Kidney (tissue), 14 donors: ENCODE results near the gene LIN52. TPM values are rescaled to one million over a fixed set of nuclear protein-coding genes. Genes with fewer than 3 reads are reported as not detected.

Experiments
- DNase-seq, 5 donors: peaks; one replicate each; pipeline ENCODE4 v3.0.0-alpha.2; 2013 to 2020
- FAIRE-seq: peaks from 2 replicates; lab custom pipeline; 2012; peaks lifted over from hg19 to GRCh38; lab: Jason Lieb, UNC
- H3K27ac ChIP-seq, 2 donors: one replicate each; pipeline ENCODE4 v1.7.0; 2013; ENCODE audit warnings: low read depth in 2 of 2, low read length in 2 of 2, inconsistent platforms in 1 of 2
- H3K27me3 ChIP-seq: one replicate; pipeline ENCODE4 v1.7.1; 2013; ENCODE audit warnings: low read length, inconsistent platforms; ENCODE audit not compliant: control insufficient read depth, insufficient read depth
- H3K36me3 ChIP-seq, 3 donors: one replicate each; pipeline versions ENCODE4 v1.7.0 to v1.7.1; 2013; ENCODE audit warnings: low read length in 3 of 3, control low read depth in 1 of 3, inconsistent platforms in 1 of 3; ENCODE audit not compliant: insufficient read depth in 3 of 3, control insufficient read depth in 2 of 3
- H3K4me1 ChIP-seq, 3 donors: one replicate each; pipeline versions ENCODE4 v1.7.0 to v1.7.1; 2013; ENCODE audit warnings: low read length in 3 of 3, inconsistent platforms in 1 of 3, low read depth in 1 of 3; ENCODE audit not compliant: control insufficient read depth in 2 of 3, insufficient read depth in 2 of 3
- H3K4me3 ChIP-seq, 3 donors: one replicate each; pipeline versions ENCODE4 v1.7.0 to v1.8.1; 2013; ENCODE audit warnings: low read length in 3 of 3, control low read depth in 1 of 3, inconsistent platforms in 1 of 3
- H3K9ac ChIP-seq, 3 donors: one replicate each; pipeline versions ENCODE4 v1.7.0 to v1.7.1; 2013; ENCODE audit warnings: low read length in 3 of 3, control low read depth in 1 of 3, inconsistent platforms in 1 of 3
- H3K9me3 ChIP-seq, 3 donors: one replicate each; pipeline versions ENCODE4 v1.7.0 to v1.7.1; 2013; ENCODE audit warnings: low read length in 3 of 3, control low read depth in 1 of 3, inconsistent platforms in 1 of 3; ENCODE audit not compliant: control insufficient read depth in 2 of 3, insufficient read depth in 1 of 3
- intact Hi-C: fragments of 100-400 bp; cut with DNase I; formaldehyde crosslinking; loops from one replicate; pipeline ENCODE4 v1.11.1; 2022
- polyA plus RNA-seq: library from polyadenylated mRNA; stranded (reverse); fragments of 350-450 nt; fragmentation: Illumina TruSeq; extraction: RNeasy Lipid Tissue Mini Kit (QIAGEN cat#74804); gene quantifications from one replicate; pipeline ENCODE4 v1.2.3, GENCODE V29; 2014; ENCODE audit warnings: low read depth, low replicate concordance; ENCODE audit not compliant: insufficient read depth
- total RNA-seq: library from RNA; stranded (reverse); fragmentation: NEBNext Ultra II Directional; extraction: Animal tissue kit (Norgen Biotek cat#: 25700); gene quantifications from one replicate; pipeline ENCODE4 v1.2.1, GENCODE V29; 2021
- TF ChIP-seq, protein P1 (sequence below): IDR thresholded peaks from 3 replicates; pipeline ENCODE4 v1.5.1; 2012; ENCODE audit warnings: mild to moderate bottlenecking, moderate library complexity, borderline replicate concordance; ENCODE audit not compliant: insufficient read depth; ENCODE audit errors: extremely low read depth
- donor health status: control.
- donor health status: control.
- donor health status: control.
- donor health status: control.
- donor health status: control.
- donor health status: DM: yes; HTN: yes; CAD: no.
- donor health status: Normal renal cell carcinoma (clear cell type).

The LIN52 gene
- total and polyA plus RNA-seq, 2 donors from 2014 or later: 8.5 to 13.3 TPM

DNA sequence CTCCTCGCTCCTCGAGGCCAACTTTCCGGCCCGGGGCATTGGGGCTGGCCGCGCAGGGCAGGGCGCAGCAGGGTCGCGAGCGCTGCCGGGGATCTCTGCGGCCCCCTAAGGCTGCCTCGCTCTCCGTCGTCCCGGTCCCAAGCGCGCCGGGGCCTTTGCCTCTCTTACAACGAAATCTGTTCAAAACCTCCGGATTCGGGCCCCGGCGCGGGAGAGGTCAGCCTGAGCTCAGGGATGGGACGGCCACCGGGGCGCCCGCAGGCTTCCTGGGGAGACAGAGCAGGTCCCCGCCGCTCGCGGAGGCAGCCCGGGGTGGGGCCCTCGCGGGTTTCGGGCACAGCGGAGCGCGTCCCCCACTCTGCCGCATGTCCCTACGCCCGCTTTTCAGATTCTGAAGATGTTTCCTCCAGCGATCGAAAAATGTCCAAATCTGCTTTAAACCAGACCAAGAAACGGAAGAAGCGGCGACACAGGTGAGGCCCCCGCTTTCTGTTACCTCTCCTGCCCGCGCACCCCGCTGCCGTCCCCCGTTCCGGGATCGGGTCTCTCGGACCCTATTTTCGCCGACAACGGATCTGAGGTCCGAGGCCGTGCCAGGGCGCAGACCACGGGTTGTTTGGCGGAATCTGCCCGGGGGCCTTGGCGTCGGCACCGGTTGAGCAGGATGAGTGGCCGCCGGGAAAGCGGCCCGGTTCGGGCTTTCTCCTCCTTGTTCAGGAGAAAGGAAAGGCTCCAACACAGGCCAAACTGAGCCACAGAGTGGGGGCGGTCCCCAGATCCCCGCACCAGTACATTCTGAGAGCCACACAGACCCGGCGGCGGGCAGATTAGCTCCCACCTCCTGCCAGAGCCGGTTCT is 156.3 kb downstream of the LIN52 start:
- TF ChIP-seq, protein P1, sequence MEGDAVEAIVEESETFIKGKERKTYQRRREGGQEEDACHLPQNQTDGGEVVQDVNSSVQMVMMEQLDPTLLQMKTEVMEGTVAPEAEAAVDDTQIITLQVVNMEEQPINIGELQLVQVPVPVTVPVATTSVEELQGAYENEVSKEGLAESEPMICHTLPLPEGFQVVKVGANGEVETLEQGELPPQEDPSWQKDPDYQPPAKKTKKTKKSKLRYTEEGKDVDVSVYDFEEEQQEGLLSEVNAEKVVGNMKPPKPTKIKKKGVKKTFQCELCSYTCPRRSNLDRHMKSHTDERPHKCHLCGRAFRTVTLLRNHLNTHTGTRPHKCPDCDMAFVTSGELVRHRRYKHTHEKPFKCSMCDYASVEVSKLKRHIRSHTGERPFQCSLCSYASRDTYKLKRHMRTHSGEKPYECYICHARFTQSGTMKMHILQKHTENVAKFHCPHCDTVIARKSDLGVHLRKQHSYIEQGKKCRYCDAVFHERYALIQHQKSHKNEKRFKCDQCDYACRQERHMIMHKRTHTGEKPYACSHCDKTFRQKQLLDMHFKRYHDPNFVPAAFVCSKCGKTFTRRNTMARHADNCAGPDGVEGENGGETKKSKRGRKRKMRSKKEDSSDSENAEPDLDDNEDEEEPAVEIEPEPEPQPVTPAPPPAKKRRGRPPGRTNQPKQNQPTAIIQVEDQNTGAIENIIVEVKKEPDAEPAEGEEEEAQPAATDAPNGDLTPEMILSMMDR: no peak
- H3K4me3 ChIP-seq: peak overlapping the region in 1 of 3 donors; percentile 25
- no peak for FAIRE-seq
- no peaks in the 10 kb centered on the region for H3K9me3 ChIP-seq
- no peak overlapping the region for H3K9ac ChIP-seq
- peak in 4 of 5 donors; percentile 52 to 60 (median 56) for DNase-seq
- intact Hi-C loops: loop anchor here (10.0 kb wide), 1 partner anchor 126 kb away; no protein-coding TSS in a partner anchor
- H3K36me3 ChIP-seq: no peaks in the 10 kb centered on the region
- peaks cover 45% of the 10 kb centered on the region for H3K27me3 ChIP-seq
- no peak overlapping the region for H3K27ac ChIP-seq
- H3K4me1 ChIP-seq: peaks cover 0 to 8% (median 0%) of the 10 kb centered on the region in 3 donors

DNA sequence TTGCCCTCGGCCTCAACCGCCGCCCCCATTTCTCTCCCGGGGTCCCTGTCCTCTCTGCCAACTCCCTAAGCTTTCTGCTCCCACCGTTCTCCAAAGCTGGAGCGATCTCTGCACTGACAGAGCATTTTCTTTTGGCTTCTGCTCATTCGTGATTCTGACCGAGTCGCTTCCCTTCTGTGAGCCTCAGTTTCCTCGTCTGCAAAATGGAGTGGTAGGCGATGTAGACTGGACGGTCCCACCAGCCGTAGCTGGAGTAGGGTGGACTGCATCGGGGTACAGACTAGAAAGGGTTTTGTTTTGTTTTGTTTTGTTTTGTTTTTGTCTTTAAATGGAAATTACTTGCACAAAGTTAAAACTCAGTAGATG is 156.9 kb downstream of the LIN52 start:
- H3K9ac ChIP-seq: no peak overlapping the region
- H3K27ac ChIP-seq: no peak overlapping the region
- peak in 1 of 5 donors; percentile 46 for DNase-seq
- peaks cover 45% of the 10 kb centered on the region for H3K27me3 ChIP-seq
- intact Hi-C loops: loop anchor here (10.0 kb wide), 1 partner anchor 127 kb away; no protein-coding TSS in a partner anchor
- peaks cover 0 to 8% (median 0%) of the 10 kb centered on the region in 3 donors for H3K4me1 ChIP-seq
- no peaks in the 10 kb centered on the region for H3K36me3 ChIP-seq
- FAIRE-seq: no peak
- TF ChIP-seq, protein P1: no peak
- H3K4me3 ChIP-seq: no peak overlapping the region
- H3K9me3 ChIP-seq: no peaks in the 10 kb centered on the region

DNA sequence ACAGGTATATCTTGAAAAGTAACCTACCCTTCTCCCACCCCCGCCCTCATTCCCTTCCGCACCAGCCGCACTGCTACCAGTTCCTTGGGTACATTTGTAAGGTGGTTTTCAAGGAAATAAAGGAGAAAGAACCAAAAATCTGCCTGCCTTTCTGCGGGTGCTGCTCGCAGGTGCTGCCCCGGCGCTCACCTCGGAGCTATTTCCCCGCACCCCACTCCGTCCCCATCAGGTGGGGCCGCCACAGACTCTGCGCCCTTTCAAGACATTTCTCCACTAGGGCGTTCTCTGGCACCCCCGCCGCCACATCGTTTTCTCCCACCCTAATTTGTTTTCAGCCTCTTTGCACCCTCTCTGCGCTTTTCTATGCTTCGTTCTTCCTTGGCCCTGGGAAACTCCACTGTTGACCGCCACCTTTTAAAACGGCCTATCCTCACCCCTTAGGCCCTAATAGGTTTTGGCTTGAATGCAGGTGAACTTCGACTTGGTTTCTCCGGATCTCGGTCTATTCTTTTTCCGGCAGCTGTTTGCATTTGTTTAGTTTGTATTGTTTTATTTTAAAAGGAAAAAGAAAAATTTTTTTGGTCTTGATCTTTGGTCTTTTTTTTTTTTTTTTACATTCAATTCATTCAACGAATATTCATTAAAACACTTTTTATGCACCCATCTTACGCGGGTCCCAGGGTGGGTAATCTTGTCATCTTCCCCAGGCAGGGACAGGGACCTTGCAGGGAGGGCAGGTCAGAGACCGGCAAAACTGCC is 157.4 kb downstream of the LIN52 start:
- H3K4me3 ChIP-seq: no peak overlapping the region
- H3K9ac ChIP-seq: no peak overlapping the region
- peaks cover 0 to 8% (median 0%) of the 10 kb centered on the region in 3 donors for H3K4me1 ChIP-seq
- H3K27me3 ChIP-seq: peaks cover 45% of the 10 kb centered on the region
- DNase-seq (peak in 2 of 5 donors; percentile 32 to 53), FAIRE-seq (no peak)
- TF ChIP-seq, protein P1: no peak
- H3K36me3 ChIP-seq: no peaks in the 10 kb centered on the region
- intact Hi-C loops: loop anchor here (10.0 kb wide), 1 partner anchor 127 kb away; no protein-coding TSS in a partner anchor
- H3K9me3 ChIP-seq: no peaks in the 10 kb centered on the region
- H3K27ac ChIP-seq: no peak overlapping the region
